NCI-H2171 treated with DMSO at 0.1 percent for 48 hours (cell line): ENCODE measurements around the gene NTF4.

Experiments
- DNase-seq: peaks from one replicate; lab custom pipeline; 2025; lab: John Stamatoyannopoulos, UW

NTF4 gene

GRCh38 chr19:49020931-49021895 lies 43.4 kb downstream of the NTF4 start:
- no peak for DNase-seq

- no peak for DNase-seq
Observed at GRCh38 chr19:49020342-49020741, 44.3 kb downstream of the NTF4 start.

- peak; percentile 22 for DNase-seq
Observed at GRCh38 chr19:49019242-49019932, 45.2 kb downstream of the NTF4 start.

- DNase-seq: peak; percentile 28
Observed at GRCh38 chr19:49018388-49019241, 46.0 kb downstream of the NTF4 start.

- peak; percentile 73 for DNase-seq
Observed at GRCh38 chr19:49017666-49018351, 46.8 kb downstream of the NTF4 start.

- DNase-seq: no peak
Observed at GRCh38 chr19:49017041-49017665, 47.5 kb downstream of the NTF4 start, which contains the start of gene LHB. LHB (minus strand) TSS chr19:49017091; CDS start chr19:49017081, 10 bp downstream.

- no peak for DNase-seq
Observed at GRCh38 chr19:49016067-49016839, 48.4 kb downstream of the NTF4 start.

- no peak for DNase-seq
Observed at GRCh38 chr19:49014870-49015255, 49.8 kb downstream of the NTF4 start.

GRCh38 chr19:49014123-49014869 lies 50.3 kb downstream of the NTF4 start:
- no peak for DNase-seq

GRCh38 chr19:49011194-49011593 lies 53.4 kb downstream of the NTF4 start:
- DNase-seq: no peak
